Nephron progenitor cell (in vitro differentiated cells): ENCODE data around the gene SEPTIN12.

Experiments
- DNase-seq: peaks from one replicate; pipeline ENCODE4 v3.0.0; 2021
- H3K27ac Mint-ChIP-seq: 2 replicates; pipeline ENCODE4 v1.8.0; 2021; ENCODE audit warnings: mild to moderate bottlenecking, moderate library complexity, mixed read lengths
- H3K27me3 Mint-ChIP-seq: 2 replicates; pipeline ENCODE4 v1.8.0; 2021; ENCODE audit warnings: mild to moderate bottlenecking, low read depth, mixed read lengths; ENCODE audit not compliant: poor library complexity
- H3K36me3 Mint-ChIP-seq: 2 replicates; pipeline ENCODE4 v1.8.0; 2021; ENCODE audit warnings: low read depth, mixed read lengths
- H3K4me1 Mint-ChIP-seq: 2 replicates; pipeline ENCODE4 v1.8.0; 2021; ENCODE audit warnings: mixed read lengths
- H3K4me3 Mint-ChIP-seq: 2 replicates; pipeline ENCODE4 v1.8.0; 2021; ENCODE audit warnings: mild to moderate bottlenecking, moderate library complexity, mixed read lengths
- H3K9me3 Mint-ChIP-seq: 2 replicates; pipeline ENCODE4 v1.8.0; 2021; ENCODE audit warnings: mild to moderate bottlenecking, moderate library complexity, mixed read lengths
- TF ChIP-seq, protein P1 (sequence below): fragments of 200-600 bp; sonication (generic); IDR thresholded peaks from 2 replicates; pipeline ENCODE4 v1.5.0; 2021; ENCODE audit warnings: antibody characterized with exemption

SEPTIN12 gene, protein sequence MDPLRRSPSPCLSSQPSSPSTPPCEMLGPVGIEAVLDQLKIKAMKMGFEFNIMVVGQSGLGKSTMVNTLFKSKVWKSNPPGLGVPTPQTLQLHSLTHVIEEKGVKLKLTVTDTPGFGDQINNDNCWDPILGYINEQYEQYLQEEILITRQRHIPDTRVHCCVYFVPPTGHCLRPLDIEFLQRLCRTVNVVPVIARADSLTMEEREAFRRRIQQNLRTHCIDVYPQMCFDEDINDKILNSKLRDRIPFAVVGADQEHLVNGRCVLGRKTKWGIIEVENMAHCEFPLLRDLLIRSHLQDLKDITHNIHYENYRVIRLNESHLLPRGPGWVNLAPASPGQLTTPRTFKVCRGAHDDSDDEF

DNA sequence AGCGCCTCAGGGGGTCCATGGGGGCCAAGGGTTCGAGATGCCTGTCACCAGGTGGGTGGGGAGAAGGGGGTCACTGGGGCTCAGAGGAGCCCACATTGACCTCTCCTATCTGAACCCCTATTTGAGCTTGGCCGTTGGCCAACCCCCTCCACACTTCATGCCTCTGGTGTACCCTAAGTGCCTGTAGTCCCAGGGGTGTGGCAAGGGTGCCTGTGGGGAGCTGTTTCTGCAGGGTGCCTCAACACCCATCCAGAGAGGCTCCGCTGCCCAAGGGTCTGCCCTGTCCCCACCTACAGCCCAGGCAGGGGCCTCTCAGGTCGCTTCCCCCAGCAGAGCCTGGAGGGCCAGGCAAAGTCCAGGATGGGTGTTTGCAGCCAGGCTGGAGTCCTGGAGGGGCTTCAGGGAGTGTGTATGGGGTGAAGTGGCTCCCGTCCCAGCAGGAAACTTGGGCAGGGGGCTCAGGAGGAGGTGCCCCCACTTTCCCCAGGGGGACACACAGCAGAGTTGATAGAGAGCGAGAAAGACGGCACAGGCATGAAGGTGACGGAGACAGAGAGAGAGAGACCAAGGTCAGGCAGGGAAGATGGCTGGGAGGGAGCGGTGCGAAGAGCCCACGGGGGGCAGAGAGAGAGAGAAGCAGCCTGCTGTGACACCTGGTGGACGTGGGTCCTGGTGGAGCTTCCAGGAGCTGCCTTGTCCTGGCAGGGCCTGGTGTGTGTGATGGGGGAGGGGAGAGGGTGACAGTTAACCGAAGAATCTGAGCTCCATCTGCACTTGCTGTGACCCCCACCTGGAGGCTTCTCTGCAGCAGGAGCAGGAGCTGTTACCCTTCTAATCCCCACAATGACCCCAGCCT, at the start of gene SEPTIN12:
Gene SEPTIN12 (minus strand): TSS at position 719 of the 856 bp plus-strand sequence. CDS start 700 bp downstream, at position 19.
- TF ChIP-seq, protein P1, sequence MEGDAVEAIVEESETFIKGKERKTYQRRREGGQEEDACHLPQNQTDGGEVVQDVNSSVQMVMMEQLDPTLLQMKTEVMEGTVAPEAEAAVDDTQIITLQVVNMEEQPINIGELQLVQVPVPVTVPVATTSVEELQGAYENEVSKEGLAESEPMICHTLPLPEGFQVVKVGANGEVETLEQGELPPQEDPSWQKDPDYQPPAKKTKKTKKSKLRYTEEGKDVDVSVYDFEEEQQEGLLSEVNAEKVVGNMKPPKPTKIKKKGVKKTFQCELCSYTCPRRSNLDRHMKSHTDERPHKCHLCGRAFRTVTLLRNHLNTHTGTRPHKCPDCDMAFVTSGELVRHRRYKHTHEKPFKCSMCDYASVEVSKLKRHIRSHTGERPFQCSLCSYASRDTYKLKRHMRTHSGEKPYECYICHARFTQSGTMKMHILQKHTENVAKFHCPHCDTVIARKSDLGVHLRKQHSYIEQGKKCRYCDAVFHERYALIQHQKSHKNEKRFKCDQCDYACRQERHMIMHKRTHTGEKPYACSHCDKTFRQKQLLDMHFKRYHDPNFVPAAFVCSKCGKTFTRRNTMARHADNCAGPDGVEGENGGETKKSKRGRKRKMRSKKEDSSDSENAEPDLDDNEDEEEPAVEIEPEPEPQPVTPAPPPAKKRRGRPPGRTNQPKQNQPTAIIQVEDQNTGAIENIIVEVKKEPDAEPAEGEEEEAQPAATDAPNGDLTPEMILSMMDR, result no peak
- peaks cover 18% of the 10 kb centered on the region for H3K4me1 Mint-ChIP-seq
- DNase-seq, result no peak
- no peaks in the 10 kb centered on the region for H3K36me3 Mint-ChIP-seq
- H3K27ac Mint-ChIP-seq, result peak within 1 kb of the TSS; percentile 70
- H3K27me3 Mint-ChIP-seq, result peaks cover 5% of the 10 kb centered on the region
- no peak within 1 kb of the TSS for H3K4me3 Mint-ChIP-seq
- H3K9me3 Mint-ChIP-seq, result no peaks in the 10 kb centered on the region

DNA sequence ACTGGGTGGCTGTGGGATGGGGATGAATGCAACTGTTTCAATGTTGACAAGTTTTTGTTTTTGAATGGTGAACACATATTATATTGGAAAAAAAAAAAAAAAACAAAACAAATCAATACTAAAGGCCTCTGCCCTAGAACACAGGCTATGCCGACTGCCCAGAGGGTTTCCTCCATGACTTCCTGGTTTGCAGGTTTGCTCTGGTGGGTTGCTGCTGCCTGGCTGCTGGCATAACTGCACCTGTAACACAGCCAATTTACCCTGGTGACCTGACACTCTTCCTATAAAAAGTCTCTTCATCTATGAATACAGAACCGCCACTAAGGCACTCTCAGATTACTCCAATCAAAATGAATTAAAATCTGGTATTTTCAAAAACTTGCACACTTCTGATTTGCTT, 48.6 kb upstream of the SEPTIN12 start:
- H3K27me3 Mint-ChIP-seq, result no peaks in the 10 kb centered on the region
- no peak for DNase-seq
- no peak overlapping the region for H3K4me3 Mint-ChIP-seq
- no peaks in the 10 kb centered on the region for H3K9me3 Mint-ChIP-seq
- TF ChIP-seq, protein P1, result no peak
- H3K36me3 Mint-ChIP-seq, result peaks cover 62% of the 10 kb centered on the region
- no peak overlapping the region for H3K27ac Mint-ChIP-seq
- H3K4me1 Mint-ChIP-seq, result no peaks in the 10 kb centered on the region

DNA sequence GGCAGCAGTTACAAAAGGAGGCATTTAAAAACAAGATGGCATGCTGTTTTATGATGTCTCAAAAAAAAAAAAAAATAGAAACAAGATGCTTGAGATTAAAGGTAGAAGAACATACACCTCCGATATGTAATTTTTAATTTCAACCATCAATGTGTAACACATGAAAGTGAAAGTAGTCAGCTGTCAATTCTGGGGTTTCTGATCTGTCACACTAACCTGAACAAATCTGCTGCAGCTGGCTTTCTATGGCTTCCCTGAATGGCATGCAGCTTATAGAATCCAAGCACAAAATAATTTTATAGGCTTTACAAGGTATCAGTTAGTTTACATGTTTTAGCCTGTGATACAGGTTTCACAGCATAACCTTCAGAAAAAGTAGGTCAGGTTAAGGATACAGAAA, 45.4 kb upstream of the SEPTIN12 start:
- H3K4me1 Mint-ChIP-seq, result no peaks in the 10 kb centered on the region
- TF ChIP-seq, protein P1, result no peak
- no peaks in the 10 kb centered on the region for H3K27me3 Mint-ChIP-seq
- no peak for DNase-seq
- peaks cover 56% of the 10 kb centered on the region for H3K36me3 Mint-ChIP-seq
- no peak overlapping the region for H3K27ac Mint-ChIP-seq
- no peaks in the 10 kb centered on the region for H3K9me3 Mint-ChIP-seq
- H3K4me3 Mint-ChIP-seq, result no peak overlapping the region

DNA sequence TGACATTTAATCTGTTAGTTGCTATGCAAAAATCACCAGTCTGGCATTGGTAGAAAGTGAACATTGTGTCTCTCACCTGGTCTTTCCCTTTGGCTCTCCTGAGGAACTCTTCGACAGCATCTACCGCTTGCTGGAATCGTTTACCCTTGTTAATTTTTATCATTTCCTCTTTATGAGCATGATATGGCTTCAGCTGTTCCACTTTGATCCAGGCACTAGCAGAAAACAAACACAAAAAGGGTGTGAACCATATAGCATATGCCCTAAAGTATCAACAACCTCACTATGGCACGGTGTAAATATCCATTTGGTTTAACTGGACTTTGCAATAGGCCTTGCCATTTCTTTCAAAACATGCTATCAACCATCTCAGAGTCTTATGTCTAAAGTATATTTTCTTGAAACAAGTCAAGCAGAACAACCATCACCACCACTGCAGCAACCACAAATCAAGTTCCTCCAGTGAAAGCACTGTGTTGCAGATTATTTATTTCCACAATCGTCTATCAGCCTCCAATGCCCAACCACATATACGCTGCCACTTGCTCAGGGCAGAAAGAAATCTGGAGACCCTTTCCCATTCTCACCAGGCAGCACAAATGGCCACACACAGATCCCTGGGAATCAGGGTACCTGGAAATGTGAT, 44.7 kb upstream of the SEPTIN12 start:
- H3K4me3 Mint-ChIP-seq, result no peak overlapping the region
- no peak for DNase-seq
- H3K27me3 Mint-ChIP-seq, result no peaks in the 10 kb centered on the region
- no peaks in the 10 kb centered on the region for H3K4me1 Mint-ChIP-seq
- no peak overlapping the region for H3K27ac Mint-ChIP-seq
- H3K36me3 Mint-ChIP-seq, result peaks cover 60% of the 10 kb centered on the region
- no peaks in the 10 kb centered on the region for H3K9me3 Mint-ChIP-seq
- TF ChIP-seq, protein P1, result no peak

DNA sequence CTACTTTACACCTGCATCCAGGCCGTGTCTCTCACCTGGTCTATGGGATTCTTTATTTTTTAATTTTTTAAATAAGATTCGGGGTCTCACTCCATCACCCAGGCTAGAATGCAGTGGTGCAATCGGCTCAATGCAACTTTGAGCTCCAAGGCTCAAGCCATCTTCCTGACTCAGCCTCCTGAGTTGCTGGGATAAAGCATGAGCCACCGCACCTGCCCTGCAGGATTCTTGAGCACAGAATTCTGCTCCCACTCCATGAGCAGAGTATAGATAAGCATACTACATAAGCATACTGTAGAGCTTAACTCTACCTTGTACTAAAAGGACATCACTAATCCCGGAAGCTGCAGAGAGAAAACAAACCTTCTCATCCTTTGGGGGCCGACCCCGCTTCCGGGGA, 43.5 kb upstream of the SEPTIN12 start:
- TF ChIP-seq, protein P1, result no peak
- Mint-ChIP-seq H3K9me3 (no peaks in the 10 kb centered on the region), H3K27ac (no peak overlapping the region), H3K27me3 (no peaks in the 10 kb centered on the region), H3K4me3 (no peak overlapping the region), H3K4me1 (no peaks in the 10 kb centered on the region), H3K36me3 (peaks cover 61% of the 10 kb centered on the region)
- no peak for DNase-seq
